Keratinocyte (primary cell): ENCODE results near the gene GPX1. TPM values are rescaled to one million over a fixed set of nuclear protein-coding genes. Genes with fewer than 3 reads are reported as not detected.

Experiments used
- DNase-seq: peaks from one replicate; pipeline ENCODE4 v3.0.0-alpha.2; 2011; ENCODE audit warnings: low read depth, missing footprints, low spot score
- FAIRE-seq: peaks from 2 replicates; lab custom pipeline; 2011; peaks lifted over from hg19 to GRCh38; lab: Jason Lieb, UNC
- H2AFZ ChIP-seq: 2 replicates; pipeline ENCODE4 v1.6.0; 2012; ENCODE audit warnings: low read length, control low read depth, inconsistent platforms; ENCODE audit not compliant: control insufficient read depth
- H3K27ac ChIP-seq: 2 replicates; pipeline ENCODE4 v1.5.1; 2011; ENCODE audit warnings: low read length; ENCODE audit not compliant: control insufficient read depth, insufficient read depth
- H3K27me3 ChIP-seq: 3 replicates; pipeline ENCODE4 v1.6.0; 2011; ENCODE audit warnings: low read length; ENCODE audit not compliant: control insufficient read depth, insufficient read depth; ENCODE audit errors: extremely low read depth
- H3K36me3 ChIP-seq, 2 experiments: 2 replicates in 1 of 2; 3 replicates in 1 of 2; pipeline ENCODE4 v1.5.1; 2011; ENCODE audit warnings: low read length in 2 of 2, mild to moderate bottlenecking in 1 of 2; ENCODE audit not compliant: control insufficient read depth in 2 of 2, insufficient read depth in 2 of 2; ENCODE audit errors: extremely low read depth in 1 of 2
- H3K4me1 ChIP-seq: 3 replicates; pipeline ENCODE4 v1.5.1; 2011; ENCODE audit warnings: low read length; ENCODE audit not compliant: control insufficient read depth, insufficient read depth; ENCODE audit errors: extremely low read depth
- H3K4me2 ChIP-seq: 3 replicates; pipeline ENCODE4 v1.6.0; 2011; ENCODE audit warnings: low read depth, low read length; ENCODE audit not compliant: control insufficient read depth, insufficient read depth; ENCODE audit errors: extremely low read depth
- H3K4me3 ChIP-seq, 3 experiments: fragments of 200-600 bp in 1 of 3; sonication (generic) in 1 of 3; 2 replicates in 2 of 3; 3 replicates in 1 of 3; pipeline ENCODE4 v1.5.1; 2011 to 2016; ENCODE audit warnings: low read length in 3 of 3, mild to moderate bottlenecking in 3 of 3, control low read depth in 2 of 3, inconsistent platforms in 1 of 3, low read depth in 1 of 3, mixed read lengths in 1 of 3, mixed run types in 1 of 3, moderate library complexity in 1 of 3; ENCODE audit not compliant: control insufficient read depth in 2 of 3, insufficient read depth in 2 of 3; ENCODE audit errors: extremely low read depth in 1 of 3
- H3K79me2 ChIP-seq: 2 replicates; pipeline ENCODE4 v1.6.0; 2012; ENCODE audit warnings: low read length; ENCODE audit not compliant: control insufficient read depth, insufficient read depth
- H3K9ac ChIP-seq: 3 replicates; pipeline ENCODE4 v1.6.0; 2011; ENCODE audit warnings: low read length; ENCODE audit not compliant: control insufficient read depth, insufficient read depth; ENCODE audit errors: extremely low read depth
- H3K9me1 ChIP-seq: 3 replicates; pipeline ENCODE4 v1.6.0; 2011; ENCODE audit warnings: low read length; ENCODE audit not compliant: control insufficient read depth, insufficient read depth; ENCODE audit errors: extremely low read depth
- H3K9me3 ChIP-seq: 2 replicates; pipeline ENCODE4 v1.5.1; 2012; ENCODE audit warnings: low read depth, low read length; ENCODE audit not compliant: control insufficient read depth
- H4K20me1 ChIP-seq: 3 replicates; pipeline ENCODE4 v1.6.0; 2011; ENCODE audit warnings: low read length; ENCODE audit not compliant: control insufficient read depth, insufficient read depth; ENCODE audit errors: extremely low read depth
- CTCF ChIP-seq, 3 experiments: IDR thresholded peaks in 1 of 3; conservative IDR thresholded peaks in 1 of 3; optimal IDR thresholded peaks in 1 of 3; 2 replicates in 2 of 3; 3 replicates in 1 of 3; pipeline versions ENCODE3 to v1.5.1; 2011; ENCODE audit warnings: low read length in 3 of 3, mild to moderate bottlenecking in 3 of 3, moderate library complexity in 2 of 3, control low read depth in 1 of 3, inconsistent platforms in 1 of 3; ENCODE audit not compliant: insufficient read depth in 2 of 3; ENCODE audit errors: extremely low read depth in 1 of 3
- EZH2 ChIP-seq: IDR thresholded peaks from one replicate; pipeline ENCODE4 v1.6.1; 2012; ENCODE audit warnings: inconsistent platforms, mild to moderate bottlenecking, low read length, moderate library complexity
- dilution Hi-C: fragments of 300-500 bp; cut with MboI; formaldehyde crosslinking; loops from one replicate; pipeline ENCODE4 v1.7.0; 2020; ENCODE audit warnings: low sequenced_read_pairs; ENCODE audit not compliant: extremely low pct_ligation_motif_present
- polyA plus RNA-seq, 5 experiments: library from polyadenylated mRNA; depleted of rRNA in 3 of 5; stranded (reverse) in 3 of 5; stranded (forward) in 1 of 5; unstranded in 1 of 5; fragments of >200 nt; gene quantifications; 1 replicate in 1 of 5; 2 replicates in 3 of 5; 3 replicates in 1 of 5; pipeline versions ENCODE4 v1.2.1 to v1.2.3, GENCODE V29; 2011 to 2012; ENCODE audit warnings: missing spikeins in 2 of 5, low read depth in 1 of 5, low replicate concordance in 1 of 5

The GPX1 gene
- polyA plus RNA-seq, 1 donor (not counting 4 experiments of a cell fraction or from before 2014, with no cell fraction given), result 427 TPM

- Histone ChIP-seq H3K4me3 (no peak overlapping the region), H3K27ac (peak overlapping the region; percentile 43), H3K27me3 (no peaks in the 10 kb centered on the region), H2AFZ (peak overlapping the region; percentile 52), H4K20me1 (no peaks in the 10 kb centered on the region), H3K79me2 (no peaks in the 10 kb centered on the region), H3K9me3 (no peaks in the 10 kb centered on the region), H3K36me3 (no peaks in the 10 kb centered on the region), H3K4me1 (peaks cover 24% of the 10 kb centered on the region), H3K9ac (peak overlapping the region; percentile 15), H3K9me1 (no peaks in the 10 kb centered on the region), H3K4me2 (peak overlapping the region; percentile 62)
- FAIRE-seq (no peak), DNase-seq (no peak)
- TF ChIP-seq EZH2 (no peak), CTCF (optimal IDR thresholded peaks at IDR 0.05 in 1 of 3, IDR thresholded peaks at IDR 0.05 in 1 of 3, conservative IDR thresholded peaks at IDR 0.05 in 1 of 3; ENCODE audit: extremely low read depth in 1 of 3, insufficient read depth in 2 of 3, low read length in 3 of 3) (no peak)
- dilution Hi-C loops, result no loop called here
Measured at GRCh38 chr3:49346797-49347251, 11.3 kb downstream of the GPX1 start.

GRCh38 chr3:49343163-49343562, 15.0 kb downstream of the GPX1 start:
- no peak for FAIRE-seq
- dilution Hi-C loops, result no loop called here
- H3K4me1 ChIP-seq, result peaks cover 24% of the 10 kb centered on the region

More at GRCh38 chr3:49343163-49343562, 15.0 kb downstream of the GPX1 start:
- H4K20me1 ChIP-seq, result no peaks in the 10 kb centered on the region
- no peak overlapping the region for H3K4me2 ChIP-seq
- H3K27me3 ChIP-seq, result no peaks in the 10 kb centered on the region
- H3K4me3 ChIP-seq, result no peak overlapping the region
- no peak for DNase-seq
- H3K9ac ChIP-seq, result no peak overlapping the region
- H2AFZ ChIP-seq, result no peak overlapping the region
- H3K79me2 ChIP-seq, result peaks cover 24% of the 10 kb centered on the region
- no peaks in the 10 kb centered on the region for H3K9me1 ChIP-seq
- no peaks in the 10 kb centered on the region for H3K36me3 ChIP-seq
- H3K27ac ChIP-seq, result no peak overlapping the region
- H3K9me3 ChIP-seq, result no peaks in the 10 kb centered on the region
- TF ChIP-seq EZH2 (no peak), CTCF (optimal IDR thresholded peaks at IDR 0.05 in 1 of 3, IDR thresholded peaks at IDR 0.05 in 1 of 3, conservative IDR thresholded peaks at IDR 0.05 in 1 of 3; ENCODE audit: extremely low read depth in 1 of 3, insufficient read depth in 2 of 3, low read length in 3 of 3) (no peak)
